Activated T-helper 17 cell treated with anti-CD3 and anti-CD28 coated beads, Interleukin-2, amount 50 U/mL, for 72 hours (primary cell): Measurements from ENCODE around the gene TMEM121. TPM values are rescaled to one million over a fixed set of nuclear protein-coding genes. Genes with fewer than 3 reads are reported as not detected.
"Not testable (repeated sequence)": the region's sequence is repeated elsewhere in the genome, so short reads cannot be mapped to it uniquely, and the experiment has no call there.

Experiments
- ATAC-seq: fragments of 150-1000 bp; cut with Tn5 transposase; replicated peaks from 2 replicates; pipeline ENCODE4 v1.10.0; 2021; ENCODE audit warnings: mild to moderate bottlenecking, moderate library complexity
- H3K27ac Mint-ChIP-seq: one replicate; pipeline ENCODE4 v1.8.0; 2022; ENCODE audit warnings: mixed read lengths
- H3K27me3 Mint-ChIP-seq: one replicate; pipeline ENCODE4 v1.8.0; 2022; ENCODE audit warnings: mixed read lengths
- H3K36me3 Mint-ChIP-seq: one replicate; pipeline ENCODE4 v1.8.0; 2022; ENCODE audit warnings: low read depth, mild to moderate bottlenecking, mixed read lengths
- H3K4me1 Mint-ChIP-seq: one replicate; pipeline ENCODE4 v1.8.0; 2022; ENCODE audit warnings: mixed read lengths
- H3K4me3 Mint-ChIP-seq: one replicate; pipeline ENCODE4 v1.8.0; 2022; ENCODE audit warnings: mild to moderate bottlenecking, mixed read lengths
- H3K9me3 Mint-ChIP-seq: one replicate; pipeline ENCODE4 v1.8.0; 2022; ENCODE audit warnings: mixed read lengths
- total RNA-seq, 2 donors: library from RNA; stranded (reverse); gene quantifications; one replicate each; pipeline ENCODE4 v1.2.3, GENCODE V29; 2022

The TMEM121 gene
- total RNA-seq, 2 donors from 2014 or later, result 2.5 to 12.3 TPM

- ATAC-seq, H3K4me3 Mint-ChIP-seq, H3K4me1 Mint-ChIP-seq, H3K9me3 Mint-ChIP-seq, H3K36me3 Mint-ChIP-seq, H3K27ac Mint-ChIP-seq: not testable (repeated sequence)
- H3K27me3 Mint-ChIP-seq, result peaks cover 16% of the 10 kb centered on the region
Measured at GRCh38 chr14:105557671-105558070, 31.3 kb downstream of the TMEM121 start.

GRCh38 chr14:105558449-105559154 lies 32.2 kb downstream of the TMEM121 start:
- ATAC-seq, result peak; percentile 22
- peaks cover 12% of the 10 kb centered on the region for H3K4me1 Mint-ChIP-seq
- H3K27ac Mint-ChIP-seq, result not testable (repeated sequence)

DNA sequence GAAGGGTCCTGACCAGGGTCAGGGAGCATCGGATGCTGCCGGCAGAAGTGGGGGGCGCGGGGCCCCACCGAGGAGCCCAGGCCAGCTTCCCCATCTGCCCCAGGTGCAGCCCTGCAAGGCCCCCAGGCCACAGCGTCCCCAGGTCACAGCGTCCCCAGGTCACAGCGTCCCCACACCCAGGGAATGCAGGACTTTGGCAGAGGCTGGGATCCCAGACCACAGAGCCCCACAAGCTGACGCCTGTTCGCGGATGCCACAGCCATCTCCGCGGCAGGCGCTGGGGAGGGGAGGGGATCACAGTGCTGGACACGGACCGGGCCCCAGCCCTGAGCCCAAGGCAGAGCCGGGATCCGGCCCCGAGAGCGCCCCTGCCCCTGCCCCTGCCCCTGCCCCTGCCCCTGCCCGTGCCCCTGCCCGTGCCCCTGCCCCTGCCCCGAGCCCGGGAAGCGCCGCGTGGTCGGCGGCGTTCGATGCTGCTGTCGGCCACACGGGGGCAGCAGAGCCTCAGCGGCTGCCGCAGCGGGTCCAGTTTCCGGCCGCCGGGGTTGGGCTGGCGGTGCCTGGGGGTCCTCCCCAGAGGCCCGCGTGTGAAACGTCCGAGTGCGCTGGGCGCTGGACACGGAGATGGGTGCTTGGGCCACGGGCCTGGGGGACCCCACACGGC lies 33.1 kb downstream of the TMEM121 start:
- H3K4me3 Mint-ChIP-seq, H3K36me3 Mint-ChIP-seq, H3K27me3 Mint-ChIP-seq, H3K27ac Mint-ChIP-seq: not testable (repeated sequence)
- peak; percentile 64 for ATAC-seq
- Mint-ChIP-seq H3K9me3 (peaks cover 11% of the 10 kb centered on the region), H3K4me1 (peaks cover 12% of the 10 kb centered on the region)

More at GRCh38 chr14:105558449-105559154, 32.2 kb downstream of the TMEM121 start:
- H3K9me3 Mint-ChIP-seq, result peaks cover 11% of the 10 kb centered on the region
- H3K27me3 Mint-ChIP-seq, result peaks cover 15% of the 10 kb centered on the region
- not testable (repeated sequence) for H3K36me3 Mint-ChIP-seq, H3K4me3 Mint-ChIP-seq

DNA sequence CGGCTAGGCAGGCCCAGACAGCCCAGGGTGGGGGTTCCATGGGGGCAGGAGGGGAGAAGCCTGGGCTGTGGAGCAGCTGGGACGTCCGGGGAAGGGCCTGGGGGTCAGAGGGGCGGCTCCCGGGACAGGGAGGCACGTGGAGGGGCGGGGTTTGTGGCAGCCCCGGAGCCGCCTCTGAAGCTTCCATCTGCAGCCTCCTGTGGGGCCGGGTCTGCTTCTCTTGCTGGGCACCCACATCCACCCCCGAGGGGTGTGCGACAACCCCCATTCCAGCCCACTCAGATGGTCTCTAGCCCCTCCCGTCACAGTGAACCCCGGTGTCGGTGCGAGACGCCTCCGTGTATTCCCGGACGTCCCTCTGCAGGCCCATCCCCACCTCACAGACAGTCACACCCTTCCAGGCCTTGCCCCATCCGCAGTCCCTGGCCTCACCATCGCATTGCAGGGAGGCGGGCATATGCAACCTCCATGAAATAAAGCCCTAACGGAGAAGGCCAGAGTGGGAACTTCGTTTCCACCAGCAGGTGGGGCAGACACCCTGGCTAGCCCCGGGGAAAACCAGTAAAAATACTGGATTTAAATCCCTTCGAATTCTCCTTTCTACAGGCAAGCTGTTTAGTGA lies 33.8 kb downstream of the TMEM121 start:
- H3K9me3 Mint-ChIP-seq, result peaks cover 11% of the 10 kb centered on the region
- not testable (repeated sequence) for H3K4me3 Mint-ChIP-seq, H3K27me3 Mint-ChIP-seq, H3K27ac Mint-ChIP-seq, H3K36me3 Mint-ChIP-seq
- ATAC-seq, result peak; percentile 36
- peaks cover 14% of the 10 kb centered on the region for H3K4me1 Mint-ChIP-seq

GRCh38 chr14:105561345-105561744 lies 35.0 kb downstream of the TMEM121 start:
- not testable (repeated sequence) for ATAC-seq, H3K36me3 Mint-ChIP-seq, H3K27ac Mint-ChIP-seq, H3K27me3 Mint-ChIP-seq, H3K4me3 Mint-ChIP-seq
- Mint-ChIP-seq H3K9me3 (peaks cover 11% of the 10 kb centered on the region), H3K4me1 (peaks cover 18% of the 10 kb centered on the region)

GRCh38 chr14:105562713-105563346 lies 36.4 kb downstream of the TMEM121 start:
- H3K27me3 Mint-ChIP-seq, result no peaks in the 10 kb centered on the region
- no peak for ATAC-seq
- peak overlapping the region; percentile 84 for H3K27ac Mint-ChIP-seq
- H3K9me3 Mint-ChIP-seq, result peaks cover 11% of the 10 kb centered on the region
- peaks cover 18% of the 10 kb centered on the region for H3K4me1 Mint-ChIP-seq
- H3K36me3 Mint-ChIP-seq, result peaks cover 5% of the 10 kb centered on the region
- H3K4me3 Mint-ChIP-seq, result no peak overlapping the region

DNA sequence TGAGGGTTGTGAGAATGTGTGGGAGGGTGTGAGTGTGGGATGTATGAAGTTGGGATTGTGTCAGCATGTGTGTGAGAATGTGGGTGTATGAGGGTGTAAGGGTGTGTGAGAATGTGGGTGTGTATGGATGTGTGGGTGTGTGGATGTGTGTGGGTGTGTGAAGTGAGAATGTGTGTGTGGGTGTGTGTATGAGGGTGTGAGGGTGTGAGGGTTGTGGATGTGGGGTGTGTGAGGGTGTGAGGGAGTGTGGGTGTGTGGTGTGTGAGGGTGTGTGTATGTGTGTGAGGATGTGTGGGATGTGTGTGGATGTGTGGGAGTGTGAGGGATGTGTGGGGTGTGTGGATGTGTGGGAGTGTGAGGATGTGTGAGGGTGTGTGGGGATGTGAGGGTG lies 37.0 kb downstream of the TMEM121 start:
- H3K9me3 Mint-ChIP-seq, result peaks cover 11% of the 10 kb centered on the region
- ATAC-seq, result no peak
- H3K4me3 Mint-ChIP-seq, result no peak overlapping the region
- peaks cover 5% of the 10 kb centered on the region for H3K36me3 Mint-ChIP-seq
- H3K27ac Mint-ChIP-seq, result peak overlapping the region; percentile 84
- H3K27me3 Mint-ChIP-seq, result no peaks in the 10 kb centered on the region
- H3K4me1 Mint-ChIP-seq, result peaks cover 21% of the 10 kb centered on the region

DNA sequence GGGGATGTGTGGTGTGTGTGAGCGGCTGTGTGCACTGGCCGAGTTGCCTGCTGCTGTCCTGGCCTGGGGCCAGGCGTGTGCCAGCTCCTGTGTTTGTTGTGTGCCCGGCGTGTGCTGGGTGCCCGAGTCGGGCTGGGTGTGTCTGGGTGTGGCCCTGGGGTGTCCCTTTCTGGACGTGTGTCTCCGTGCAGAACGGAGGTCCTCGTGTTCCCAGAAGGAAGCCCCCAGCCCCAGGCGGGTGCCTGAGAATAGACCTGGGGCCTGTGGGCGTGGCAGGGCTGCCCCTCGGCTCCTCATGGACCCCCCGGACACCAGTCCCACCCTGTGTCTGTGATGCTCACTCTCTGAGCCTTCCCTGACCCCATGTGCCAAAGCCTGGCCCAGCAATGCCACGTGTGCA lies 38.2 kb downstream of the TMEM121 start:
- Mint-ChIP-seq H3K9me3 (peaks cover 11% of the 10 kb centered on the region), H3K4me1 (peaks cover 21% of the 10 kb centered on the region)
- not testable (repeated sequence) for H3K27ac Mint-ChIP-seq, H3K4me3 Mint-ChIP-seq, H3K27me3 Mint-ChIP-seq, ATAC-seq, H3K36me3 Mint-ChIP-seq

DNA sequence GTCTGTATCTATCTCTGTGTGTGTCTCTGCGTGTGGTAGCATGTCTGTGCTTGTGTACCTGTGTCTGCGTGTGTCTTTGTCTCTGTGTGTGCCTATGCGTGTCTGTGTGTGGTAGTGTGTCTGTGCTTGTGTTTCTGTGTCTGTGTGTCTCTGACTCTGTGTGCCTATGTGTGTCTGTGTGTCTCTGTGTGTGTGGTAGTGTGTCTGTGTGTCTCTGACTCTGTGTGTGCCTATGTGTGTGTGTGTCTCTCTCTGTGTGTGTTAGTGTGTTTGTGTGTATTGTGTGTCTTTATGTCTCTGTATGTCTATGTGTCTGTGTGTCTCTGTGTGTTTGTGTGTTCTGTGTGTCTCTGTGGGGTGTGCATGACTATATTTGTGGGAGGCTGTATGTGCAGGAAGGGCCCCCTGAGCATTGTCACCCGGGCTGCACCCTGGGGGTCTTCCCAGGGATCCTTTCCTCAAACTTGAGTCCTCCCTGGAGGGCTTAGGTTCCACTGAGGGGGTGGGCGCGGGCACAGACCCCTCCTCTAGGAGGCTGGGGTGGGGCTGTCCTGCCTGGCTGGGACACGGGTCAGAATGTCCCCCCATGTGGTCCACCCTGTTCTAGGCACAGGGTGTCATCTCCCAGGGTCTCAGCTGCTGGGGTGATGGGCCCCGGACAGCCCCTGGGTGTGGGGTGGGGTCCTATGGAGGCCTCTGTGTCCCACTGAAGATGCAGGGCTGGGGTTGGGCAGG lies 39.0 kb downstream of the TMEM121 start:
- H3K27ac Mint-ChIP-seq, result peak overlapping the region; percentile 0
- ATAC-seq, H3K27me3 Mint-ChIP-seq: not testable (repeated sequence)

GRCh38 chr14:105566248-105567163 lies 40.1 kb downstream of the TMEM121 start:
- not testable (repeated sequence) for H3K36me3 Mint-ChIP-seq, H3K27ac Mint-ChIP-seq

More for the DNA sequence above, 39.0 kb downstream of the TMEM121 start:
- Mint-ChIP-seq H3K4me1 (peaks cover 21% of the 10 kb centered on the region), H3K9me3 (peaks cover 11% of the 10 kb centered on the region)
- H3K4me3 Mint-ChIP-seq, H3K36me3 Mint-ChIP-seq: not testable (repeated sequence)

GRCh38 chr14:105567164-105568103 lies 41.1 kb downstream of the TMEM121 start:
- ATAC-seq, H3K27me3 Mint-ChIP-seq, H3K27ac Mint-ChIP-seq, H3K4me3 Mint-ChIP-seq, H3K36me3 Mint-ChIP-seq: not testable (repeated sequence)
- H3K9me3 Mint-ChIP-seq, result peaks cover 10% of the 10 kb centered on the region
- H3K4me1 Mint-ChIP-seq, result peaks cover 19% of the 10 kb centered on the region

More at GRCh38 chr14:105566248-105567163, 40.1 kb downstream of the TMEM121 start:
- H3K27me3 Mint-ChIP-seq, H3K4me3 Mint-ChIP-seq, ATAC-seq: not testable (repeated sequence)
- peaks cover 21% of the 10 kb centered on the region for H3K4me1 Mint-ChIP-seq
- H3K9me3 Mint-ChIP-seq, result peaks cover 11% of the 10 kb centered on the region

- not testable (repeated sequence) for H3K36me3 Mint-ChIP-seq, H3K27me3 Mint-ChIP-seq, H3K4me3 Mint-ChIP-seq, H3K9me3 Mint-ChIP-seq, H3K27ac Mint-ChIP-seq
- ATAC-seq, result peak; percentile 42
- H3K4me1 Mint-ChIP-seq, result peaks cover 13% of the 10 kb centered on the region
Measured at GRCh38 chr14:105568140-105568843, 41.9 kb downstream of the TMEM121 start.
